ENCODE results near the gene SLC1A1.

SLC1A1 gene

GRCh38 chr9:4574657-4575243 lies 84.5 kb downstream of the SLC1A1 start:
- Histone ChIP-seq H3K36me3 (ENCODE audit: control insufficient read depth, insufficient read depth, low read length) (no peaks in the 10 kb centered on the region; the same call in 1 of the 2 replicates), H3K9me3 (ENCODE audit: control insufficient read depth, insufficient read depth, low read length) (no peaks in the 10 kb centered on the region), H3K4me1 (ENCODE audit: control insufficient read depth, insufficient read depth, low read length) (no peaks in the 10 kb centered on the region; the same call in 1 of the 2 replicates), H3K27me3 (ENCODE audit: control insufficient read depth, insufficient read depth, low read length) (no peaks in the 10 kb centered on the region), H3K4me3 (ENCODE audit: low read length) (no peak overlapping the region), H3K27ac (ENCODE audit: low read length) (no peak overlapping the region)
- DNase-seq (ENCODE audit: low read depth, low spot score): no peak
- WGBS (ENCODE audit: insufficient coverage, insufficient read length): no CpG with 5 or more reads among the region's 7 CpGs

GRCh38 chr9:4575997-4576396 lies 85.7 kb downstream of the SLC1A1 start:
- Histone ChIP-seq H3K4me1 (ENCODE audit: control insufficient read depth, insufficient read depth, low read length) (no peaks in the 10 kb centered on the region; the same call in 1 of the 2 replicates), H3K36me3 (ENCODE audit: control insufficient read depth, insufficient read depth, low read length) (no peaks in the 10 kb centered on the region; the same call in 1 of the 2 replicates)
- WGBS (ENCODE audit: insufficient coverage, insufficient read length): no CpG with 5 or more reads among the region's 8 CpGs

GRCh38 chr9:4576448-4576847 lies 86.2 kb downstream of the SLC1A1 start:
- no peak overlapping the region for H3K27ac ChIP-seq (ENCODE audit: low read length)
- no CpG with 5 or more reads among the region's 8 CpGs for WGBS (ENCODE audit: insufficient coverage, insufficient read length)
- H3K27me3 ChIP-seq (ENCODE audit: control insufficient read depth, insufficient read depth, low read length): no peaks in the 10 kb centered on the region
- H3K4me3 ChIP-seq (ENCODE audit: low read length): no peak overlapping the region
- no peaks in the 10 kb centered on the region; the same call in 1 of the 2 replicates for H3K36me3 ChIP-seq (ENCODE audit: control insufficient read depth, insufficient read depth, low read length)
- H3K9me3 ChIP-seq (ENCODE audit: control insufficient read depth, insufficient read depth, low read length): no peaks in the 10 kb centered on the region
- DNase-seq (ENCODE audit: low read depth, low spot score): no peak
- H3K4me1 ChIP-seq (ENCODE audit: control insufficient read depth, insufficient read depth, low read length): no peaks in the 10 kb centered on the region; the same call in 1 of the 2 replicates

More at GRCh38 chr9:4575997-4576396, 85.7 kb downstream of the SLC1A1 start:
- H3K9me3 ChIP-seq (ENCODE audit: control insufficient read depth, insufficient read depth, low read length): no peaks in the 10 kb centered on the region
- H3K27me3 ChIP-seq (ENCODE audit: control insufficient read depth, insufficient read depth, low read length): no peaks in the 10 kb centered on the region
- H3K4me3 ChIP-seq (ENCODE audit: low read length): no peak overlapping the region
- no peak for DNase-seq (ENCODE audit: low read depth, low spot score)
- no peak overlapping the region for H3K27ac ChIP-seq (ENCODE audit: low read length)

GRCh38 chr9:4579001-4579400 lies 88.7 kb downstream of the SLC1A1 start:
- Histone ChIP-seq H3K36me3 (ENCODE audit: control insufficient read depth, insufficient read depth, low read length) (no peaks in the 10 kb centered on the region; the same call in 1 of the 2 replicates), H3K9me3 (ENCODE audit: control insufficient read depth, insufficient read depth, low read length) (no peaks in the 10 kb centered on the region), H3K4me1 (ENCODE audit: control insufficient read depth, insufficient read depth, low read length) (no peaks in the 10 kb centered on the region; the same call in 1 of the 2 replicates), H3K27me3 (ENCODE audit: control insufficient read depth, insufficient read depth, low read length) (no peaks in the 10 kb centered on the region), H3K4me3 (ENCODE audit: low read length) (no peak overlapping the region), H3K27ac (ENCODE audit: low read length) (no peak overlapping the region)
- DNase-seq (ENCODE audit: low read depth, low spot score): no peak
- WGBS (ENCODE audit: insufficient coverage, insufficient read length): no CpG with 5 or more reads among the region's 2 CpGs

GRCh38 chr9:4581035-4581760 lies 90.9 kb downstream of the SLC1A1 start:
- Histone ChIP-seq H3K4me1 (ENCODE audit: control insufficient read depth, insufficient read depth, low read length) (no peaks in the 10 kb centered on the region), H3K9me3 (ENCODE audit: control insufficient read depth, insufficient read depth, low read length) (no peaks in the 10 kb centered on the region), H3K4me3 (ENCODE audit: low read length) (no peak overlapping the region), H3K27ac (ENCODE audit: low read length) (no peak overlapping the region), H3K36me3 (ENCODE audit: control insufficient read depth, insufficient read depth, low read length) (no peaks in the 10 kb centered on the region; the same call in 1 of the 2 replicates), H3K27me3 (ENCODE audit: control insufficient read depth, insufficient read depth, low read length) (no peaks in the 10 kb centered on the region)
- DNase-seq (ENCODE audit: low read depth, low spot score): no peak
- no CpG with 5 or more reads among the region's 2 CpGs for WGBS (ENCODE audit: insufficient coverage, insufficient read length)

- Histone ChIP-seq H3K4me1 (ENCODE audit: control insufficient read depth, insufficient read depth, low read length) (no peaks in the 10 kb centered on the region), H3K27ac (ENCODE audit: low read length) (no peak overlapping the region), H3K27me3 (ENCODE audit: control insufficient read depth, insufficient read depth, low read length) (no peaks in the 10 kb centered on the region), H3K36me3 (ENCODE audit: control insufficient read depth, insufficient read depth, low read length) (no peaks in the 10 kb centered on the region), H3K9me3 (ENCODE audit: control insufficient read depth, insufficient read depth, low read length) (no peaks in the 10 kb centered on the region), H3K4me3 (ENCODE audit: low read length) (no peak overlapping the region)
- no CpG with 5 or more reads among the region's 1 CpG for WGBS (ENCODE audit: insufficient coverage, insufficient read length)
- no peak for DNase-seq (ENCODE audit: low read depth, low spot score)
These were observed 91.7 kb downstream of the SLC1A1 start for GRCh38 chr9:4581861-4582565.

- no peaks in the 10 kb centered on the region for H3K4me1 ChIP-seq (ENCODE audit: control insufficient read depth, insufficient read depth, low read length)
- no peaks in the 10 kb centered on the region for H3K9me3 ChIP-seq (ENCODE audit: control insufficient read depth, insufficient read depth, low read length)
- WGBS (ENCODE audit: insufficient coverage, insufficient read length): no CpG with 5 or more reads among the region's 12 CpGs
These were observed 92.7 kb downstream of the SLC1A1 start for GRCh38 chr9:4583001-4583400.

GRCh38 chr9:4584636-4585035 lies 94.4 kb downstream of the SLC1A1 start:
- DNase-seq (ENCODE audit: low read depth, low spot score): no peak
- WGBS (ENCODE audit: insufficient coverage, insufficient read length): no CpG with 5 or more reads among the region's 1 CpG
- Histone ChIP-seq H3K4me3 (ENCODE audit: low read length) (no peak overlapping the region), H3K27ac (ENCODE audit: low read length) (no peak overlapping the region), H3K36me3 (ENCODE audit: control insufficient read depth, insufficient read depth, low read length) (no peaks in the 10 kb centered on the region), H3K27me3 (ENCODE audit: control insufficient read depth, insufficient read depth, low read length) (no peaks in the 10 kb centered on the region), H3K9me3 (ENCODE audit: control insufficient read depth, insufficient read depth, low read length) (no peaks in the 10 kb centered on the region), H3K4me1 (ENCODE audit: control insufficient read depth, insufficient read depth, low read length) (no peaks in the 10 kb centered on the region; the same call in 1 of the 2 replicates)

More at GRCh38 chr9:4583001-4583400, 92.7 kb downstream of the SLC1A1 start:
- no peaks in the 10 kb centered on the region for H3K36me3 ChIP-seq (ENCODE audit: control insufficient read depth, insufficient read depth, low read length)
- H3K27me3 ChIP-seq (ENCODE audit: control insufficient read depth, insufficient read depth, low read length): no peaks in the 10 kb centered on the region
- no peak for DNase-seq (ENCODE audit: low read depth, low spot score)
- H3K27ac ChIP-seq (ENCODE audit: low read length): no peak overlapping the region
- H3K4me3 ChIP-seq (ENCODE audit: low read length): no peak overlapping the region

- Histone ChIP-seq H3K9me3 (ENCODE audit: control insufficient read depth, insufficient read depth, low read length) (no peaks in the 10 kb centered on the region), H3K4me1 (ENCODE audit: control insufficient read depth, insufficient read depth, low read length) (no peaks in the 10 kb centered on the region; the same call in 1 of the 2 replicates), H3K27ac (ENCODE audit: low read length) (no peak overlapping the region), H3K27me3 (ENCODE audit: control insufficient read depth, insufficient read depth, low read length) (no peaks in the 10 kb centered on the region), H3K4me3 (ENCODE audit: low read length) (no peak overlapping the region), H3K36me3 (ENCODE audit: control insufficient read depth, insufficient read depth, low read length) (no peaks in the 10 kb centered on the region)
- WGBS (ENCODE audit: insufficient coverage, insufficient read length): no CpG with 5 or more reads among the region's 5 CpGs
- no peak for DNase-seq (ENCODE audit: low read depth, low spot score)
These were observed 94.9 kb downstream of the SLC1A1 start for GRCh38 chr9:4585135-4585534.

- no peak for DNase-seq (ENCODE audit: low read depth, low spot score)
- no CpG with 5 or more reads among the region's 2 CpGs for WGBS (ENCODE audit: insufficient coverage, insufficient read length)
These were observed 98.5 kb downstream of the SLC1A1 start for GRCh38 chr9:4588721-4589120.

More at GRCh38 chr9:4588721-4589120, 98.5 kb downstream of the SLC1A1 start:
- H3K27me3 ChIP-seq (ENCODE audit: control insufficient read depth, insufficient read depth, low read length): no peaks in the 10 kb centered on the region; the same call in 1 of the 2 replicates
- no peaks in the 10 kb centered on the region for H3K36me3 ChIP-seq (ENCODE audit: control insufficient read depth, insufficient read depth, low read length)
- no peak overlapping the region for H3K27ac ChIP-seq (ENCODE audit: low read length)
- no peaks in the 10 kb centered on the region for H3K9me3 ChIP-seq (ENCODE audit: control insufficient read depth, insufficient read depth, low read length)
- H3K4me3 ChIP-seq (ENCODE audit: low read length): no peak overlapping the region
- no peaks in the 10 kb centered on the region; the same call in 1 of the 2 replicates for H3K4me1 ChIP-seq (ENCODE audit: control insufficient read depth, insufficient read depth, low read length)
